Measurements from ENCODE around the gene TMEM37. TPM values are rescaled to one million over a fixed set of nuclear protein-coding genes. Genes with fewer than 3 reads are reported as not detected.
A peak's percentile ranks its signal among the peaks of the same experiment; 100 is the strongest.

TMEM37 gene
- total and polyA plus RNA-seq, 12 donors, result 0.32 to 4.7 (median 1.9) TPM

GRCh38 chr2:119486196-119486827, 54.7 kb downstream of the TMEM37 start:
- intact Hi-C loops (cut with DNase I), result loop anchor here in 1 of 10 donors (10.0 kb wide), 1 partner anchor 172 kb away; no protein-coding TSS in a partner anchor
- WGBS, 2 donors, result 81 to 82% methylated on average over 10 of the region's 10 CpGs
- ATAC-seq (no peak), DNase-seq (no peak)
- no peak overlapping the region for H3K4me3 ChIP-seq
- TF ChIP-seq CTCF (IDR thresholded peaks at IDR 0.05), result no peak
- H3K9me3 ChIP-seq, result no peaks in the 10 kb centered on the region
- H3K27me3 ChIP-seq, result peaks cover 0 to 3% (median 0%) of the 10 kb centered on the region in 7 donors
- H3K27ac ChIP-seq, result peak overlapping the region; percentile 42 to 89 (median 74)
- H3K36me3 ChIP-seq, result no peaks in the 10 kb centered on the region
- H3K4me1 ChIP-seq, result peaks cover 10 to 99% (median 62%) of the 10 kb centered on the region in 9 donors

- ATAC-seq, result peak in 1 of 8 donors; percentile 13
- no peak for DNase-seq
- intact Hi-C loops (cut with DNase I), result loop anchor here in 1 of 10 donors (10.0 kb wide), 1 partner anchor 172 kb away; no protein-coding TSS in a partner anchor
- Histone ChIP-seq H3K36me3 (no peaks in the 10 kb centered on the region), H3K27ac (peak overlapping the region; percentile 42 to 89 (median 74)), H3K4me1 (peaks cover 7 to 98% (median 61%) of the 10 kb centered on the region in 9 donors), H3K9me3 (no peaks in the 10 kb centered on the region), H3K27me3 (peaks cover 0 to 3% (median 0%) of the 10 kb centered on the region in 7 donors), H3K4me3 (no peak overlapping the region)
- 23 to 37% methylated on average over 7 of the region's 7 CpGs for WGBS, 2 donors
- TF ChIP-seq CTCF (IDR thresholded peaks at IDR 0.05), result no peak
Observed at GRCh38 chr2:119486886-119487285, 55.2 kb downstream of the TMEM37 start.

- intact Hi-C loops (cut with DNase I), result loop anchor here in 1 of 10 donors (10.0 kb wide), 1 partner anchor 173 kb away; no protein-coding TSS in a partner anchor
- Histone ChIP-seq H3K4me3 (no peak overlapping the region), H3K9me3 (no peaks in the 10 kb centered on the region), H3K36me3 (no peaks in the 10 kb centered on the region), H3K27ac (peak overlapping the region; percentile 42 to 89 (median 74)), H3K27me3 (peaks cover 0 to 3% (median 0%) of the 10 kb centered on the region in 7 donors), H3K4me1 (peaks cover 7 to 98% (median 59%) of the 10 kb centered on the region in 9 donors)
- WGBS, 2 donors, result 24 to 36% methylated on average over 9 of the region's 9 CpGs
- DNase-seq, result no peak
- peak in 1 of 8 donors; percentile 19 for ATAC-seq
- TF ChIP-seq CTCF (IDR thresholded peaks at IDR 0.05), result no peak
Observed at GRCh38 chr2:119487434-119488244, 56.0 kb downstream of the TMEM37 start.

Other genes starting within 250 kb of the TMEM37 start
- gene STEAP3, start 208.0 kb upstream of the TMEM37 start, total RNA-seq, result 10 to 100 TPM in 4 of 10 donors, 1 to 10 TPM in 6; 5.0 to 18.2 (median 8.6) TPM
- gene STEAP3, start 208.0 kb upstream of the TMEM37 start, polyA plus RNA-seq, result 1 to 10 TPM; 5.0 to 5.8 TPM
- gene C2orf76, start 65.0 kb upstream of the TMEM37 start, total RNA-seq, result 1 to 10 TPM; 5.1 to 9.9 (median 8.2) TPM
- gene C2orf76, start 65.0 kb upstream of the TMEM37 start, polyA plus RNA-seq, result 10 to 100 TPM; 11.9 to 12.2 TPM
- gene DBI, start 64.9 kb upstream of the TMEM37 start, total RNA-seq, result 100 to 1,000 TPM; 195 to 383 (median 253) TPM
- gene DBI, start 64.9 kb upstream of the TMEM37 start, polyA plus RNA-seq, result 100 to 1,000 TPM; 473 to 502 TPM
- under 1 TPM in 8 of 10 donors, not detected in 2; 0.36 to 0.94 (median 0.57) TPM for gene SCTR, start 92.6 kb downstream of the TMEM37 start, total RNA-seq
- 1 to 10 TPM in 1 of 2 donors, under 1 TPM in 1; 0.10 to 1.4 TPM for gene SCTR, start 92.6 kb downstream of the TMEM37 start, polyA plus RNA-seq
- gene CFAP221, start 112.6 kb downstream of the TMEM37 start, total RNA-seq, result 1 to 10 TPM in 7 of 10 donors, under 1 TPM in 3; 0.47 to 2.5 (median 1.5) TPM
- gene CFAP221, start 112.6 kb downstream of the TMEM37 start, polyA plus RNA-seq, result under 1 TPM in 1 of 2 donors, not detected in 1; 0.14 TPM
- gene TMEM177, start 247.3 kb downstream of the TMEM37 start, total RNA-seq, result 10 to 100 TPM in 5 of 10 donors, 1 to 10 TPM in 5; 8.5 to 14.6 (median 9.8) TPM
- gene TMEM177, start 247.3 kb downstream of the TMEM37 start, polyA plus RNA-seq, result 10 to 100 TPM in 1 of 2 donors, 1 to 10 TPM in 1; 4.6 to 11.1 TPM

Measured in heart right ventricle (tissue), 16 donors.